Activated CD8-positive, alpha-beta memory T cell treated with anti-CD3 and anti-CD28 coated beads, Interleukin-2, amount 50 U/mL, for 1 hour (primary cell): ENCODE results near the gene UGT2B28.
"Not testable (repeated sequence)": the region's sequence is repeated elsewhere in the genome, so short reads cannot be mapped to it uniquely, and the experiment has no call there.

Experiments
- DNase-seq: peaks from one replicate; pipeline ENCODE4 v3.0.0-alpha.2; 2020; ENCODE audit errors: extremely low read depth

Gene UGT2B28

DNA sequence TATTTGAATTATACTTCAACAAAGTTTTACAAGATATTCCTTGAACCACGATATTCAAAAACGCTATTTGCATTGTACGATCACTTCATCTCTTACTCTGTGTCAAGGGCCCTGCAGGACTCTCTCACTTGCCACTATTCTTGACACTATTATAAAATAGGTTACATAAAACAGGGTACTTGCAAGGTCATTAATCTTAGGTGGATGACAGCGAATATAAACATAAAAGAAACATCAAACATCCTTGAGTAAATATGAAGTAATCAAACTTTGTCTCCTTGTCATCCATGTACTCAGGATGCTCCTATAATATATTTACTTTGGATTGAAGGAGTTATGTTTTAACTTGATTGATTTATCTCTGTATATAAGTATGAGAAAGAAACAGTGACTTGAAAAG is at the start of gene UGT2B28:
UGT2B28 (plus strand) TSS at position 395 of the 400 bp plus-strand sequence. CDS start 26 bp downstream, outside the sequence.
- DNase-seq: not testable (repeated sequence)

DNA sequence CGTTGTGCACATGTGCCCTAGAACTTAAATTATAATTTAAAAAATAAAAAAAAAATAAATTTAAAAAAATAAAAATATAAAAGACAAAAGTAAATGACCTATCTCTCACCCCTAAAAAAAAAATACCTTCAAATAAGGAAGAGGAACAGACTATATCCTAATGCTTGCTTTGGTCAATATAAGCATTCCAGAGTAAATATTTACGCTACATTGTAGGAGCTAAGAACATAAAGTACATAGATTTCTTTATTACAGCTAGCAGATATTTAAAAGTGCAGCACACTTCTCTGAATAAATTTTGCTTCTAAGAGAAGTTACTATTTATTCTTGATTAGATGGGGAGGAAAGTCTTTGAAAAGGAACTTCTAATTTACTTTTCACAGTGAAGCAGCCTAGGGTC is 41.2 kb upstream of the UGT2B28 start:
- no peak for DNase-seq

GRCh38 chr4:69239557-69240168 is 40.6 kb upstream of the UGT2B28 start:
- DNase-seq: no peak

DNA sequence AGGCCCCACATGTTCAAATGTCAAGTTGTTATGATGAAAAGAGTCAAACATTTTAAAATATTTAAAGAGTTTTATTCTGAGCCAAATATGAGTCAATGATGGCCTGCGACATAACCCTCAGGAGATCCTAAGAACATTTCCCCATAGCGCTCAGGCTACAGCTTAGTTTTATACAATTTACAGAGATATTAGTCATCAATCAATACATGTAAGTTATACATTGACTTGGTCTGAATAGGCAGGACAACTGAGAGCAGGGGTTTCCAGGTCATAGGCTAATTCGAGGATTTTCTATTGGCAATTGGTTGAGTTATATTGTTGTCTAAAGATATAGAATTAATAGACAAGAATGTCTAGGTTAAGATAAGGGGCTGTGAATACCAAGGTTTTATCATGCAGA is 39.5 kb upstream of the UGT2B28 start:
- DNase-seq: not testable (repeated sequence)

- DNase-seq: not testable (repeated sequence)
Observed at GRCh38 chr4:69241746-69242145, 38.5 kb upstream of the UGT2B28 start.

- not testable (repeated sequence) for DNase-seq
Observed at GRCh38 chr4:69242562-69243240, 37.6 kb upstream of the UGT2B28 start.

GRCh38 chr4:69250884-69251283 is 29.4 kb upstream of the UGT2B28 start:
- DNase-seq: not testable (repeated sequence)

- not testable (repeated sequence) for DNase-seq
Observed at GRCh38 chr4:69253147-69253772, 27.0 kb upstream of the UGT2B28 start.

- not testable (repeated sequence) for DNase-seq
Observed at GRCh38 chr4:69268612-69269011, 11.7 kb upstream of the UGT2B28 start.

DNA sequence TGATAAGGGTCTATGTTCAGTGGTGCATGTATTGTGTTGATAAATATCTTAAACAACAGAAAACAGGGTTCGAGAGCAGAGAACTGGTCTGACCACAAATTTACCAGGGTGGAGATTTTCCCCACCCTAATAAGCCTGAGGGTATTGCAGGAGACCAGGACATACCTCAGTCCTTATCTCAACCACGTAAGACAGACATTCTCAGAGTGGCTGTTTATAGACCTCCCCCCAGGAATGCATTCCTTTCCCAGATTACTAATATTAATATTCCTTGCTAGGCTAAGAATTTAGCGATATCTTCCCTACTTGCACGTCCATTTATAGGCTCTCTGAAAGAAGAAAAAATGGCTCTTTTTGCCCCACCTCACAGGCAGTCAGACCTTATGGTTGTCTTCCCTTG is 16.1 kb downstream of the UGT2B28 start:
- not testable (repeated sequence) for DNase-seq

GRCh38 chr4:69308426-69309033 is 28.3 kb downstream of the UGT2B28 start:
- DNase-seq: not testable (repeated sequence)

DNA sequence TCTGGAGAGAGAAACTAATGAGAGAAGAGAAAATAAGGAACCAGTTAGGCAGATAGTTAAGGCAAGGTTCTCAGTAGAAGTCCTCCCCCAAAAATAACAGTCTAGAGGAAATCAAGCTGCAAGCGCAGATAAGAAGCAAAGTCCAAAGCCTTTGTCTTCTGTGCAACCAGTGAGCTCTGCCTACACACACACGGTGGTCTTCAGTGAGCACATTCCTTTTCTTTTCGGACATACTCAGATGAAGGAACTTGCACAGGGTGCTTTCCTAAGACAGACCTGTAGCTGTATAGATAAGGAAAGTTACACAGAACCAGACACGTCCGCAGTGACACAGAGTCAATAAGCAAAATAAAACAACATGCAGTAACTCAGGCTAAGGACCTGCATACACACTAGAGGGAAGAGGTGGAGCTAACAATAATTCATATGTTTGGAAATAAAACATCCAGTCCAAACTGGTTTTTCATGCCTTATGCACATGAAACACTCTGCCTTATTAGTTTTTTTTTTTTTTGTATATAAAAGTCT is 29.3 kb downstream of the UGT2B28 start:
- DNase-seq: not testable (repeated sequence)

- DNase-seq: not testable (repeated sequence)
Observed at GRCh38 chr4:69310262-69310661, 30.0 kb downstream of the UGT2B28 start.

DNA sequence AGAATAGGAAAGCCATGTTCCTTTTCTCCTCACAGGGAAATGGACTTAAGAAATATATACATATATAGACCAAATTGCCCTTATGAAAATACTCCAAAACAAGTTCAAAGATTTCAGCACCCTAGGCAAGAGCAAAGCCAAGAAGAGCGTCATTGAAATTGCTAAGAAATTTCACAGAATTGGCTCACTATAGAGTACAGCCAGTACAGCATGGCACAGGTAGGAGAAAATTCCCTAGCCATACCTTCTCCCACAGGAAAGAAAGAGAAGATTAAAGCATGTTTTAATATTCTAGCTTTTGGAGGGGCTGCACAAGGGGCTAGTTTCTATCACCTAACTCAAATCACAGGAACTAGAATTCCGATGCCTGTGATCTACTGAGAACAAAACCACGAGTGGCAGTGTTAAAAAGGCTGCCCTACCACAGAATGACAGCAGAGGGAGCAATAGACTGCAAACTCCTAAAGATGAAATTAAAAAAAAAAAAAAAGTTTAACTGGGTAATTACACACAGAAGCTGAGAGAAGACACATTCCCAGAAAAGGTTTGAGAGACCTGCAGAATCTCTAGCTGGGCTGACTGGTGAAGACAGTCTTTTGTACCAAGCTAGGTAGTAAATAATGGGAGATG is 37.5 kb downstream of the UGT2B28 start:
- DNase-seq: not testable (repeated sequence)

DNA sequence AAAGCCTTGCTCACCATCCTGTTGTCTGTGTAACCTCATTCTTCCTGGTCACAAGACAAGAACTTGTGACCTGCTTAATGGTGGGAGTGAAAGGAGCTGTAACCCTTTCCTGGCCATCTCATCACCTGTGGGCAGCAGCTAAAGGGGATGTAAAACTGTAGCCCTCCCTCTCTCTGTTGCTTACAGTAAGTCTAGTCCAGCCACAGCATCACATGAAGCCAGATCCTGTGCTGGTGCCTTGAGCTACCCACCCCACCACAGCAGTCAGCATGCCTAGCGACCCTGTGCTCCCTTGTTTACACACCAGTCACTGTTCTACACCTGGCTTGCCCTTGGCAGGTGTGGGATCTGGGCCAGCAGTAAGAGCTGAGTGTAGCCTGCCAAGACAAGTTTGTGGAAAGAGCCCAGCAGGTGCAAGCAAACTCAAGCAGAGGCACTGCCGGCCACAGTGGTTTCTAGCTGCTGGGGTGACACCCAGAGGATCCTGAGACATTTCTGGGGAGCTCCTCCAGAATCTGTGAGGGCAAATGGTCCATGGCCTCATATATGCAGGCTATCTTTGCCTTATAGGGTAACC is 41.0 kb downstream of the UGT2B28 start:
- DNase-seq: no peak

- no peak for DNase-seq
Observed at GRCh38 chr4:69322055-69322454, 41.8 kb downstream of the UGT2B28 start.

GRCh38 chr4:69323284-69323683 is 43.0 kb downstream of the UGT2B28 start:
- DNase-seq: no peak

DNA sequence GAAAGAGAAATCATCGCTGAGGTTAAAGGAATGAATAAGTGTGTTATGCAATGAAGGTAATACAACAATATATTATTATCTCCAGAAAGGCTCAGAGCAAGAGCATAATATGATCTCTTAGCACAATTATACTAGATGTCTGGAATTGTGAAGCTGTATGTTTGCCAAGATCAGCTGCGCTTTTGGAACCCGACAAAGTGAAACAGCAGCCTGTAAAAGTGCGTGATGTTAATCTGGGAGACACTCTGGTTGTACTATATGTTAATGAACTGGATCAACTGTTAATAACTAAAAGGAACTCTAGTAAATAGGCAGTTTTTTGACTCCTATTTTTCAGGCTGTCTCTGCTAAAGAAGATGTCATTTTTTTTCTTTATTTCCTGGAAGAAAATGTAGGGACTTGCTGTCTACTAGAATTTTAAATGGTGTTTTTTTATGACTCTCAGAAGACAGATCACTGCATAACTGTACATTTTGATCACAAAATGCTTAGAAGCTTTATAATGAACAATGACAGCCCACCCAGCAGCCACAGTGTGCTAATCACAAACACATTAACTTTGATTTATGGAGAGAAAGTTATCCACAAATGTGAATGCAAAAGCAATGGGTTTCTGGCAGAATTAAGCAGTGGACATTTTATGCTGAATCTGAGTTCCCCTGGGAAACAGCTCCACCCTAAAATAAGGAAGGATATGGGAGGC is 50.2 kb downstream of the UGT2B28 start:
- no peak for DNase-seq

DNA sequence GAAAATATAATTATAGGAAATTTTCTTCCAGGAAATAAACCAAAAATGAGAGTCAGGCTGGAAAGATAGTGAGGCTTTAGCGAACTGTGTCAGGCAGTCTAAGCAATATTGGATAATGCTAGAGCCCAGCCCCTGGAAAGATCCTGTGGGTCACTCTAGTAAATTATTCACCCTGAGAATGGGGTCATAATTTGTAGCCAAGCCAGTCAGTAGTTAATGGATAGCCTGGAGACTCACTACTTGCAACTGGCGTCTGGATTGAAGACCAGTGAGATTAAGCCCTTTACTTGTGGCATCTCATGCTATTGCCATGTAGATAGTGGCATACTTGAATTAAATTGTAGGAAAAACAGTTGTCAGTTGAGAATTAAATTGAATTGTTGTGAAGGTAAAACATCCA is 51.0 kb downstream of the UGT2B28 start:
- not testable (repeated sequence) for DNase-seq

GRCh38 chr4:69335485-69335884 is 55.2 kb downstream of the UGT2B28 start:
- not testable (repeated sequence) for DNase-seq

- DNase-seq: not testable (repeated sequence)
Observed at GRCh38 chr4:69343114-69343513, 62.8 kb downstream of the UGT2B28 start.
